ENCODE results near the gene TRABD2A.

TRABD2A gene

GRCh38 chr2:84829693-84830092 lies 51.2 kb downstream of the TRABD2A start:
- in situ Hi-C loops (cut with HindIII; ENCODE audit: low sequenced_read_pairs), result no loop called here

- in situ Hi-C loops (cut with HindIII; ENCODE audit: low sequenced_read_pairs), result no loop called here
These were observed 52.8 kb downstream of the TRABD2A start for GRCh38 chr2:84827978-84828575.

GRCh38 chr2:84823788-84824187 lies 57.1 kb downstream of the TRABD2A start:
- in situ Hi-C loops (cut with HindIII; ENCODE audit: low sequenced_read_pairs), result no loop called here

- in situ Hi-C loops (cut with HindIII; ENCODE audit: low sequenced_read_pairs), result no loop called here
These were observed 57.7 kb downstream of the TRABD2A start for GRCh38 chr2:84823229-84823628.

- in situ Hi-C loops (cut with HindIII; ENCODE audit: low sequenced_read_pairs), result no loop called here
These were observed 59.1 kb downstream of the TRABD2A start for GRCh38 chr2:84821806-84822205.

- in situ Hi-C loops (cut with HindIII; ENCODE audit: low sequenced_read_pairs), result no loop called here
These were observed 63.6 kb downstream of the TRABD2A start for GRCh38 chr2:84817239-84817655.

- in situ Hi-C loops (cut with HindIII; ENCODE audit: low sequenced_read_pairs), result no loop called here
These were observed 64.4 kb downstream of the TRABD2A start for GRCh38 chr2:84816426-84817026.

GRCh38 chr2:84815146-84815545 lies 65.7 kb downstream of the TRABD2A start:
- in situ Hi-C loops (cut with HindIII; ENCODE audit: low sequenced_read_pairs), result no loop called here

GRCh38 chr2:84811839-84812431 lies 68.9 kb downstream of the TRABD2A start:
- in situ Hi-C loops (cut with HindIII; ENCODE audit: low sequenced_read_pairs), result no loop called here

- in situ Hi-C loops (cut with HindIII; ENCODE audit: low sequenced_read_pairs), result loop anchor here (5.0 kb wide), 1 partner anchor 94 kb away; no protein-coding TSS in a partner anchor
These were observed 72.6 kb downstream of the TRABD2A start for GRCh38 chr2:84808279-84808678.

GRCh38 chr2:84807063-84807485 lies 73.8 kb downstream of the TRABD2A start:
- in situ Hi-C loops (cut with HindIII; ENCODE audit: low sequenced_read_pairs), result loop anchor here (5.0 kb wide), 1 partner anchor 95 kb away; no protein-coding TSS in a partner anchor

GRCh38 chr2:84805250-84805958 lies 75.5 kb downstream of the TRABD2A start:
- in situ Hi-C loops (cut with HindIII; ENCODE audit: low sequenced_read_pairs), result loop anchor here (5.0 kb wide), 1 partner anchor 97 kb away; no protein-coding TSS in a partner anchor

- in situ Hi-C loops (cut with HindIII; ENCODE audit: low sequenced_read_pairs), result no loop called here
These were observed 79.1 kb downstream of the TRABD2A start for GRCh38 chr2:84801811-84802210.

- in situ Hi-C loops (cut with HindIII; ENCODE audit: low sequenced_read_pairs), result no loop called here
These were observed 80.6 kb downstream of the TRABD2A start for GRCh38 chr2:84800194-84800805.

- in situ Hi-C loops (cut with HindIII; ENCODE audit: low sequenced_read_pairs), result no loop called here
These were observed 81.1 kb downstream of the TRABD2A start for GRCh38 chr2:84799772-84800171.

- in situ Hi-C loops (cut with HindIII; ENCODE audit: low sequenced_read_pairs), result no loop called here
These were observed 83.6 kb downstream of the TRABD2A start for GRCh38 chr2:84797271-84797670.

GRCh38 chr2:84796798-84797197 lies 84.1 kb downstream of the TRABD2A start:
- in situ Hi-C loops (cut with HindIII; ENCODE audit: low sequenced_read_pairs), result no loop called here

GRCh38 chr2:84793641-84794040 lies 87.2 kb downstream of the TRABD2A start:
- in situ Hi-C loops (cut with HindIII; ENCODE audit: low sequenced_read_pairs), result no loop called here

- in situ Hi-C loops (cut with HindIII; ENCODE audit: low sequenced_read_pairs), result no loop called here
These were observed 87.9 kb downstream of the TRABD2A start for GRCh38 chr2:84792856-84793522.

- in situ Hi-C loops (cut with HindIII; ENCODE audit: low sequenced_read_pairs), result loop anchor here (10.0 kb wide), 1 partner anchor 56 kb away; no protein-coding TSS in a partner anchor
These were observed 92.4 kb downstream of the TRABD2A start for GRCh38 chr2:84788498-84788897.
